Astrocyte of the spinal cord (primary cell): Measurements from ENCODE around the gene HSF2BP.
"Not testable (repeated sequence)": the region's sequence is repeated elsewhere in the genome, so short reads cannot be mapped to it uniquely, and the experiment has no call there.

ENCODE experiments used
- DNase-seq: peaks from one replicate; pipeline ENCODE4 v3.0.0; 2011; ENCODE audit warnings: low read depth, low spot score
- H3K4me3 ChIP-seq: 2 replicates; pipeline ENCODE4 v1.5.1; 2011; ENCODE audit warnings: low read depth, mild to moderate bottlenecking, low read length, moderate library complexity
- in situ Hi-C: cut with HindIII; loops from 2 replicates; pipeline ENCODE4 v1.10.0; 2017; ENCODE audit warnings: low sequenced_read_pairs

Gene HSF2BP

GRCh38 chr21:43517701-43518100 lies 141.6 kb downstream of the HSF2BP start:
- H3K4me3 ChIP-seq, in situ Hi-C loops, DNase-seq: not testable (repeated sequence)

- DNase-seq, in situ Hi-C loops, H3K4me3 ChIP-seq: not testable (repeated sequence)
Measured at GRCh38 chr21:43516860-43517627, 142.2 kb downstream of the HSF2BP start.

GRCh38 chr21:43516295-43516847 lies 142.9 kb downstream of the HSF2BP start:
- DNase-seq, in situ Hi-C loops: not testable (repeated sequence)

DNA sequence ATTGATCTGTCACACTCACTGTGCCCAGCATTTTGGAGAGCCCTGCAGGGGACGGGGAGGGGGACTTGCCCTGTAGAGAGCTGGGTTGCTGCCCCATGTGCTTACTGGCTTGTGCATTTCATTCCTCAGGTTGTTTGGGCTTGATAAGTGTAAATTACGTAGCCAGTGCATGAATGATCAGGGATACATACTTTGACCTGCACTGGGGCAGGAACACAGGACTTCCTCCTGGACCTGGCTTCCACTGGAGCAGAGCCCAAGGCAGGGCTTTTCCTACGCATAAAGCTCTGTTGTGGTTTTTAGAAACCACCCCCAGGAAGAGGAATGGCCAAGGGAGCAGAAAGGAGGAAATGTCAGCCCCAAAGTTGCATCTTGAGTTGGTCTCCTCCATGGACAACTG lies 144.5 kb downstream of the HSF2BP start:
- DNase-seq, in situ Hi-C loops: not testable (repeated sequence)

More at GRCh38 chr21:43516295-43516847, 142.9 kb downstream of the HSF2BP start:
- H3K4me3 ChIP-seq = not testable (repeated sequence)

DNA sequence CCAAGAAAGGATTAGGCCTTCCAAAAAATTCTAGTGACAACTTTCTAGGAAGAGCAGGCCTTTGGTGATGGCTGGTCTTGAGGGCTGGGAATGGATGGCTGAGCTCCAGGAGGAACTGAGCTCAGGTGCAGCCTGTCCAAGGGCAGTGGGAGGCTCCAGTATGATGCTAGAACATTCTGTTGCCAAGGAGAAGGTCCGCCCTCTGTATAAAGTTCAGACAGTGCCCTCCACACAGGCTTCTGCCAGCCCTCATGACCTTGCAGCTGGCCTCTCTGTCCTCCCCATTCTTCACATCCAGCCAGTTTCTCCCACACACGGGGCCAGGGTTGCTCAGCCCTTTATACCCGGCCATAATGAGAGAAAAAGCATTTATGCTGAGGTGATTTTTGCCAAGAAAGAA lies 146.3 kb downstream of the HSF2BP start:
- in situ Hi-C loops, DNase-seq, H3K4me3 ChIP-seq: not testable (repeated sequence)

More for the DNA sequence above, 144.5 kb downstream of the HSF2BP start:
- not testable (repeated sequence) for H3K4me3 ChIP-seq

- in situ Hi-C loops, H3K4me3 ChIP-seq, DNase-seq: not testable (repeated sequence)
Measured at GRCh38 chr21:43511209-43511608, 148.1 kb downstream of the HSF2BP start.

- H3K4me3 ChIP-seq, in situ Hi-C loops, DNase-seq: not testable (repeated sequence)
Measured at GRCh38 chr21:43510669-43511068, 148.6 kb downstream of the HSF2BP start.

DNA sequence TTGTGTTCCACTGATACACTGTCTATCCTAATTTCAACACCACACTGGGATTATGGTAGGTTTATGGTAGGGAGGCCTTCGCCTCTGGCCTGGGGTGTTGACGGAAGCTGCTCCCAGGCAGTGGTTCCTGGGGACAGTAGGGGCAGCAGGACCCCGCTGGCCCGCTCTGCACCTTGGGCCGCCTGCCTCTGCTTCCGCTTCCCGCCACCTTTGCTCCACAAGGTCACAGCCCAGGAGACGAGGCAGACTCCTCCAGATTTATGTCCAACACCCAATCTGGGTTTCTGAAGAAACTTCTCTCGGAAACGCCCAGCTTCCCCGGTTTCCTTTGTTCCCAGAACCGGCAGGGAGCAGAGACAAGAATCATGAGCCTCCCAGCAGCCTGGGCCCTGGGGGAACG lies 155.4 kb downstream of the HSF2BP start:
- in situ Hi-C loops, H3K4me3 ChIP-seq, DNase-seq: not testable (repeated sequence)

DNA sequence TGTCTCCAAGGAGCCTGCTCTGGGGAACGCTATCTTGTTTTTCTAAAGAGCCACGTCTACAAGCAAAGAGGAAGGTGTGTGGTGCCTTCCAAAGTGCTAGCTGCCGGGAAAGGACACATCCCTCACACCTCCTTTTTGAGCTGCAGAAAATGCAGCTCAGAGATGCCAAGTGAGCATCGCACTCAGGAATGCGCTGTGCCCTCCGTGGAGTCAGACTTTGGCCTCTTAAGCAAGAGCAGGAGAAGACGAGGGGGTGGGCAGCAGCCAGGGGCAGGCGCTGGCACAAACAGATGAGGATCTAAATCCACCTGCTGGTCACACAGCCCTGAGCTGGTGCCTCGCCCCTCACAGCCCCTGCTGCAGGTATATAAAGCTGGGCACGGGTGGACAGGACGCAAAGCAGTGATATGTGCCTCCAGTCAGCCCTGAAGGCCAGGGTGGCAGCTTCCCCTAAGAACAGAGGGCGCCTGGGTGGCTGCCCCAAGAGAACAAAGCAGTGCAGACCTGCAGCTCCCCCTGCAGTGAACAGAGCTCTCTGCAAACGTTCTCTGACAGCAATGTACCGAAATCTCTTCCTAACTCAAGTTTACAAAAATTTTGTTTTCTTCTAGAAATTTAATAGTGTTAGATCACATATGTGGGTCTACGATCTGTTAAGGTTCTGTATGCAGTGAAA lies 156.1 kb downstream of the HSF2BP start:
- in situ Hi-C loops, H3K4me3 ChIP-seq, DNase-seq: not testable (repeated sequence)

GRCh38 chr21:43502407-43503071 lies 156.7 kb downstream of the HSF2BP start:
- in situ Hi-C loops, H3K4me3 ChIP-seq, DNase-seq: not testable (repeated sequence)

GRCh38 chr21:43498924-43499323 lies 160.4 kb downstream of the HSF2BP start:
- DNase-seq, H3K4me3 ChIP-seq, in situ Hi-C loops: not testable (repeated sequence)

DNA sequence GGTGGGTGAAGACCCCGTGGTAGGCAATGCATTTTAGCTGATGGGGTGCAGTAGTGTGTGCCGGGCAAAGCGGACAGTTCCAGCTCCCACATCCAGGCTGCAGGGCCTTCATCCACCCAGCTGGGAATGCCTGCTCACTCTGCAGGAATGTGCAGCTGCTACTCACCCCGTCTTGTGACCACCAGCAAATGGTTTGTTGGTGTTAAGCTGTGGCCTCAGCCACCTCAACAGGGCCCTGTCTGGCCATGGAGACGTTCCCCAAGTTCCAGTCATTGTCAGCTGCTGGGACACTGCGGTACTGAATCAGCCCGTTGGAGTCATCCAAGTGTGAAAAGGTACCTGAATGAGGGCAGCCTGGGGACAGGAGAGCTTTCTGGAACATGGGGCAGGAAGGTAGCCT lies 161.2 kb downstream of the HSF2BP start:
- in situ Hi-C loops, DNase-seq, H3K4me3 ChIP-seq: not testable (repeated sequence)

DNA sequence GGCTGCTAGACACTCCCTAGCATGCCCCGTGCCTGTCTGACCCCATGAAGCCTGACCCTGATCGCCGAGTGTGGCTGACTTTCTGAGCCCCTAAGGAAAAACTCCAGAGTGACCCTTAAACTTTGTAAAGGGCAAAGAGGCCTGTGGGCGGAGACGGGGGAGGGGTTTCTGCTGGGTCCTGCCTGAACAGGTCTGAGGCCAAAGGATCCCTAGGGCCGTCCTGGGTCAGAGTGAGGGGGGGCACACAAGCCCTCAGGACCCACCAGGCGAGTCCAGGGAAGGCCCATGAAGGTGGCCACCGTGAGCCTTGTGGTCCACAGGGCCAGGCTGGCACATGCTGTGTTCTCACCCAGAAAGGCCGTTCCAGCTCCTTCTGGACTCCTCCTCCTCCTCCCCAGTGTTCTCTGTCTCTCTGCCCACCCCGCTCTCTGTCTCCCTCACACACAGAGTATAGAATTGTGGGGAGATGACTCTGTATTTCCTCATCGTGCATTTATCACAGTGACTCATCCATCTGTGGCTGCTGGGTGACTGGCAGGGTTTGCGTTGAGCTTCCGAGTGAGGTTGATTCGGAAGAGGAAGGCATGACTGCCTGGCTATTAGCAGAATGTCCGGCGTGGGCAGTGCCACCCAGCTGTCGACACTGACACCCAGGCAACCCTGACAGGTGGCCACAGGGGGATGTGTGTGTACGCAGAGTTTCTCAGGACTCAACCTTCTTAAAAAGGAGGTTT lies 164.8 kb downstream of the HSF2BP start:
- in situ Hi-C loops, H3K4me3 ChIP-seq, DNase-seq: not testable (repeated sequence)

GRCh38 chr21:43493471-43493870 lies 165.8 kb downstream of the HSF2BP start:
- H3K4me3 ChIP-seq, in situ Hi-C loops, DNase-seq: not testable (repeated sequence)

GRCh38 chr21:43488235-43488634 lies 171.1 kb downstream of the HSF2BP start:
- H3K4me3 ChIP-seq, in situ Hi-C loops, DNase-seq: not testable (repeated sequence)

DNA sequence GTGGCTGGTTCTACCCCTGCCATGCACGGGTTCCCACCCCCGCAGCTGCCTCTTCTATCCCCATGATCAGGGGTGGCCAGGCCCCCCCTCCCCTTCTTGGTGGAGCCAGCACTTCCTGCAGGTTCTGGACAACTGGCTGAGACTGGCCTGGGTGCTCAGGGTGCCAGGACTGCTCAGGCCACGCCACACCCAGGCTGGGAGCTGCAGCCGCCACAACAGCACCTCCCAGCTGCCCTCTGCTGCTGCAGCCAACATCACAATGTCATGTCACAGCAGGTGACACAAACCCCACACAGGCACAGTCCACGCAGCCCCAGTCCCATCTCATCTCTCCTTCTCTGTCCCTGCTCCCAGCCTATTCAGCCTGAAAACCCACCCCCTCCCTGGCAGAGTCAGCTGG lies 173.2 kb downstream of the HSF2BP start:
- DNase-seq, H3K4me3 ChIP-seq: not testable (repeated sequence)

DNA sequence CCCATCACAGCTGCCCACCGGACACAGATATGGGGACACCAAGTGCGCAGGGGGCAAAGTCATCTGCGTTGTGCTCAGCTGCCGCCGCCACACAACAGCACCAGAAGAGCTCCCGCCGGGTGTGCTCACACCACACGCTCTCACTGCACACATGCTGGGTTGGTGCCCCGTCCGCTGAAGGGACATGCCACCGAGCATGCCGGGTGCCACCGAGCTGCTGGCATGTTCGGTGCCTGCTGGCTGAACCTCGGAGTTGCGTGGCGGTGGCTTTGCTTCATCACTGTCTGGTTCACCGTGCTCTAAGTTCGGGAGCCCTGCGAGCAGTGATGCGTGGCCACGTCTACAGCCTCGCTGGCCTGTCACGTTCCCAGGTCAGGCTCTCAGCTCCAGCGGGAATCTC lies 174.3 kb downstream of the HSF2BP start:
- in situ Hi-C loops, H3K4me3 ChIP-seq, DNase-seq: not testable (repeated sequence)

More for the DNA sequence above, 173.2 kb downstream of the HSF2BP start:
- in situ Hi-C loops = not testable (repeated sequence)
